Stimulated activated CD4-positive, alpha-beta T cell treated with anti-CD3 and anti-CD28 coated beads, TNF-alpha, amount 100 ng/mL, for 48 hours (primary cell): ENCODE results near the gene SPATA6L.

Source experiments
- DNase-seq, 3 donors: peaks; one replicate each; pipeline ENCODE4 v3.0.0-alpha.2; 2020; ENCODE audit warnings: low read depth in 3 of 3

The SPATA6L gene, protein sequence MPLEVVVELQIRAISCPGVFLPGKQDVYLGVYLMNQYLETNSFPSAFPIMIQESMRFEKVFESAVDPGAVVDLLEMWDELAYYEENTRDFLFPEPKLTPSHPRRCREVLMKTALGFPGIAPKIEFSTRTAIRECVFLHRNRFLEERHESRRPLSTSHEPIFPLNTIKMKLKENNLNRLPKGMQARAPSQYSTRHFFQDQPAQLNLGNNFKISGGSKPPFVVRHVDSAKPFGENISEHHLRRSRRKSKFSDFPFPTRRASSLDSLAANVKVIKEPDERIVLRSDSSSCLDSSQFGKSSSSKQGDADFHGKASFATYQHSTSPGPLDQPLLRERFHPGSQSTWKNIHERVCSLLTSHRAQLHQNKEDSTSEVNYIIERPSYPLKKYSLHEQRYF

DNA sequence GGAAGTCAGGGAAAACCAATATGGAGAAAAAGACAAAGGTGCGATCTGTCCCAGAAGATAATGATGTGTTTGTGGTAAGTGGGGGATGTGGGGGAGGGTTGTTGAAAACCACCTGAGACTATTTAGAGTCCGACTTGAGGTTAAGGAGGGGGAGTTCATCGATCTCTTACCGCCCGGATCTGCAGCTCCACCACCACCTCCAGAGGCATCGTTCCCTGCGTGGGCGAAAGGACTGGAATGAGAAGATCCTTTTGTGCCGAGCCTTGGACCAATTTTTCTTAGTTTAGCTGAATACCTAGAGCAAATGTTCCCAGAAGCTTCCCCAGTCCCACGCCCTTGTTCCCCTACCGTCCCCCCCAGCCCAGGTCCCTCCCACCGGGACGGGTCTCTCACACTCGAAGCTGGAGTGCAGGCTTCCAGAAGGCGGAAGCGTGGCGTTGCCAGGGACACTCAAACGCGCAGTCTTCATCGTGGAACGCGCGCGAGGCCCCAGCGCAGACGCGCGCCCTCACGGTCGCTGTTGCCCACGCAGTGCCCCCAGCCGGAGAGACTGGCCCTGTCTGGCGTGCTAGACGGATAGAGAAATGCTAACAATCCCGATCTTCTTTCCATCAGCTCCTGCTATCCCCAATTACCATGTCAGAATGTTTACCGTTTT lies at the start of gene SPATA6L:
SPATA6L (minus strand) TSS at position 439 of the 658 bp plus-strand sequence; CDS start at position 209, 230 bp downstream.
- peak in 2 of 3 donors; percentile 14 to 17 for DNase-seq

DNA sequence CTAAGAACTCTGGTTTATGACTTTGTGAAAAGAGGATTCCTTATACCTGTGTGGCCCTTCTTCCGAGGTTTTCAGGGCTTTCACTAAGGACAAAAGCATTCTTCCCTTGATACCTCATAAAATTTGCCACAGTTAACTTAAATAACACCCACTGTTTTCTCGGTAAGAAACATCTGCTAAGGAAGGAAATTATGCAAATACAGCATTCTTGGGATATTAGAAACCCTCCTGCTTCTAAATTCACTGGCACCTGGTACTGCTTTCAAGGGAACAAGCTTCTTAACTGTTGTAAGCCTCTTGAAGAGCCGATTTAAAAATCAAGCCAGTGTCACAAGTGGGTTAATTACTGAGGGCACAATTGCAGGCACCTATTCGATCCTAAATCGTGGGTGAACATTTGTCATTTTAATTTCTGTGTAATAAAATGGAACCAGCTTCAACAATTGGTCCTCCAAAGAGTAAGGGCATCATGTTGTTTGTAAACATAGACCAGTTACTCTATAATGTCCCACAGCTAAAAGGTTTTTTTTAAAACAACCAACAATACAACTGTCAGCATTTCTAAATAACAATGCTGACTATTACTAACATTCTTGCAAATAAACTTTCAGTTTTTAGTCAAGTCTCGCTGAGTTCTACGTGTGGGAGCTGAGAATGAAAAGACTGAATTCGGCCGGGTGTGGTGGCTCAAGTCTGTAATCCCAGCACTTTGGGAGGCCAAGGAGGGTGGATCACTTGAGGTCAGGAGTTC lies 48.2 kb upstream of the SPATA6L start:
- DNase-seq, result no peak

DNA sequence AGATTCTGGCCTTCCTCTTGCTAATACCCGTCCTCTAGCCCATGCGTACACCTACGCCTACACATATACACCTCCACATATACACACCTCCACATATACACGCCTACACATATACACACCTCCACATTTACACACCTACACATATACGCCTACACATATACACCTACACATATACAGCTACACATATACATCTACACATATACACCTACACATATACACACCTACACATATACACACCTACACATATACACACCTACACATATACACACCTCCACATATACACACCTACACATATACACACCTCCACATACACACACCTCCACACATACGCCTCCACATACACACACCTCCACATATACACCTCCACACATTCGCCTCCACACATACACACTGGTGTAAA lies 47.6 kb upstream of the SPATA6L start:
- DNase-seq, result no peak

DNA sequence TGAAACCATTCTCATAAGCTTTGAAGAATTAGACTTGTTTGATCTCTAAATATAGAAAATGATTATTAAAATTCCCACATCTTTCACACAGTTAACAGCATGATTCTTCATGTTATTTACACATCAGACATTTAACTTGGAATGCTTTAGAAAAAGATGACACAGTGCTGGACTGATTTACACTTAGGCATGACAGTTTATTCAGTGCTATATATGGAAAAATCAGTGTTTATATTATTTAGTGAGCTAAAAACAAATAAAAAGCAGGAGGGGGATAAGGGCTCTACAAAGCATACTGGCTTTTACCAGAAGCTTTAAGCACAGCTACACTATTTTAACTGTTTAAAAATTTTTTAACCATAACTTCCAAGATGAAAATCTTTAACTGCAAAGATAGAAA lies 43.1 kb upstream of the SPATA6L start:
- no peak for DNase-seq

DNA sequence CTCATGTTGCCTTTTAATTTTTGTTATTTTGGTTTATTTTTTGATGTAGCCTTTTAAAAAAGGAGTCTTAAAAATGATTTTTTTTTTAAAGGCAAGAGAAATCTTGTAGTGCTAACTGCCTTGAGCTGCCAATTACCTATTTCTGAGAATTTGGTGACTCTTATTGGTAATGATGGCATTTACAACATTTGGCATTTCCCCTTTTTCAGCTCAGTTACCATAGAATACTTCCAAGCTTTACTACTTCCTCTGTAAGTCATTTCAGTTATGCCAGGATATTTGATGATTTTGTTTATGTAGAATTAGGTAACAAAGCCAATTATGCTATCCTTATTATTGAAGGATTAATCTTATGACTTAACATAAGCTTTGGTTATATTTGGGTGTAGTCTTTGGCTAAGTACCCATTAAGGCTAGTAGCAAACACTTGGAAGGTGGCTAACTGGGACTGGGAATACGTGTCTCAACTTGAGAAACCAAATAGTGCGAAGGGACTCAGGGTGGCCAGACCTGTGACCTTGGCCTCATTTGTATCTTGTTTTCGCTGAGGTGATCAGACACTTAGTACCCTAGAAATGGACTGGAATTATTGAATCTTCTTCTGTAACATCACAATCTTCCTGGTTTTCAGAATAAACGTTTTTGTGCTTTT lies 40.8 kb upstream of the SPATA6L start:
- DNase-seq, result no peak

DNA sequence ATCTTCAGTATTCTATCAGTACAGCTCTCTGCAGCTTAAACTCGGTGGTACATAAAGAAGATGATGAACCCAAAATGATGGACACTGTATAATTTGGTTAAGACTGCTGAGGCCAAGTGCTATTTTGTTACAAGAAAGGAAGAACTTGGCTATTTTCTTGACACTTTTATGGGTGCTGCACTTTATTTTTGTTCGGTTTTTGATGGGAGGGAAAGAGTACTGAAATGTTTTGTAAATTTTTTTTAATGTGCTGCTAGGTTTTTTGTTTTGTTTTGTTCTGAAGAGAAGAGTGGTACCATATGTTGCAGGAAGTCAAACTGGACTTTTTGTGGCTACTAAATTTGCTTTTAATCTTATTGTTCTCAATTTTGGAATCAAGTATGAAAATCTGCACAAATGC lies 39.7 kb upstream of the SPATA6L start:
- no peak for DNase-seq

DNA sequence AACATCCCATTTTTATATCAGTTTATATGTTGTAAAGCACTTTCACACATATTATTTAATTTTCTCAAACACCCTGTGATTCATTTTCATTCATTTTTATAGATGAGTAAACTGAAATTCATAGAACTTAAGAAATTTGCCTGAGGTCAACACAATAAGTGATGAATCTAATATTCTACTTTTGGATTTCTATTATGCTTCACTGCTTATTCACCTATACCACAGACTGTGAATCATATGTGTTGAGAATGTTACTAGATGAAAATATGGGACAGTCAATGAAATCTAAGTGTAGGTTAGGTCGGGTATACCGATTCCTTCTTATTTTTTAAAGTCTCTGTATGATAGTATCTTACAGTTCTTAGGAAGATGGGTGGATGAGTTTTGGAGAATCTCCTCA lies 37.8 kb upstream of the SPATA6L start:
- DNase-seq, result no peak

DNA sequence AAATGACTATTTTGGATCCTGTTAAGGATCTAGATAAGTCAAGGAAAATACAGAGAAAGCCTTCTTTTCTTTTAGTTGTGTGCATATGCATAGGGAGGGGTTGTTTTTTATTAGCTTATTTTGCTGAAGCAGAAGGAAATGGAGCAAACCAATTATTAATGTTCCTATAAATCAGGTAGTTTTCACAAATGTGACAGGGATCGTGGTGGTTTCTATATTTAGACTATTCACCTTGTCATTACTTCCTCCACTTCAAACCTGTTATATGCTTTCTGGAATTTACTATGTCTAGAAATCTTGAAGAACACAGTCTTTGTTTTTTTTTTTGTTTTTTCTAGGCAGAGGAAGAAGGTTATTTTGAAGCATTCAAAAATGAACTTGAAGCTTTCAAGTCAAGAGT lies 35.2 kb upstream of the SPATA6L start:
- no peak for DNase-seq

DNA sequence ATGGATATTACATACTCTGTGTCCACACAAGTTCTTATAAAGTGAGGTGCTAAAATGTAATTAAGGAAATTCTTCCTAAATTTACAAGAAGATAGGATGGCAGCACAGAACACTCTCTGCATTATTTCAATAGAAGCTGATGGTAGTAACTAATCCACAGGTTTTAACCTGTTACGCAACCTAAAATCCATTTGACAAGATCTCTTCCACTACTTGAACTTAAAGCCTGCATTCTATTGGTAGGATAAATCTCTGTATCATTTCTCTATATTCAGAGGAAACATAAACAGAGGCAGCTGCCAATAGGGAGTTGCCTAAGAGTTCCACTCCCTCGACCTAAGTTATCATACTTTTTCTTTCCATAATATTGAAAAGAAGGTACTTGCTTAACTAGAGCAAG lies 34.7 kb upstream of the SPATA6L start:
- no peak for DNase-seq

DNA sequence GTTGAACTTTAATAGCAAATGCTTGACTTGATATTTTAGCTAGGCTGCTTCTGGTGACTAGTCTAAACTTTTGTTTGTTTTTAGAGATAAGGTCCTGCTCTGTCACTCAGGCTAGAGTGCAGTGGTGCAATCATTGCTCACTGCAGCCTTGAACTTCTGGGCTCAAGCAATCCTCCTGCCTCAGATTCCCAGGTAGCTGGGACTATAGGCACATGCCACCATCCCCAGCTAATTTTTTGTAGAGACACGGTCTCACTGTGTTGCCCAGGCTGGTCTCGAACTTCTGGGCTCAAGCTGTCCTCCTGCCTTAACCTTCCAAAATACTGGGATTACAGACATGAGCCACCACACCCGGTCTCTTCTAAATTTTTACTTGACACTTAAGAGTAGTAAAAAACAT lies 33.8 kb upstream of the SPATA6L start:
- DNase-seq, result no peak

DNA sequence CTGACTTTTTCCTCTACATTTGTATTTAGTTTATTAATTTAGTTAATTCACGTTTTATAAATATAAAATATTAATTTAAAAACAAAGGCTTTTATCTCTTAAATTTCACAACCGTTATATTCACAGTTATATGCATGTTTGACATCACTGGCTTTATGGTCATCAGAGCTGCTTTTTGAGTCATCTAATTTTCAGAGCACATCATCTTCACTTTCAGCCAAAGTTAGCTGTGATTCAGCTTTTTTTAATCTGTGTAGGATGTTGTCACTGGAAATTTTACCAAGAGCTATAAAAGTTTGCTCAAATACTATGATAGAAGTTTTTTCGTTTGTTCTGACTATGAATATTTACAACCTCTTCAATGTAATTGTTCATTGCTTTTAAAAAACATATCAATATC lies 25.5 kb upstream of the SPATA6L start:
- DNase-seq, result no peak

DNA sequence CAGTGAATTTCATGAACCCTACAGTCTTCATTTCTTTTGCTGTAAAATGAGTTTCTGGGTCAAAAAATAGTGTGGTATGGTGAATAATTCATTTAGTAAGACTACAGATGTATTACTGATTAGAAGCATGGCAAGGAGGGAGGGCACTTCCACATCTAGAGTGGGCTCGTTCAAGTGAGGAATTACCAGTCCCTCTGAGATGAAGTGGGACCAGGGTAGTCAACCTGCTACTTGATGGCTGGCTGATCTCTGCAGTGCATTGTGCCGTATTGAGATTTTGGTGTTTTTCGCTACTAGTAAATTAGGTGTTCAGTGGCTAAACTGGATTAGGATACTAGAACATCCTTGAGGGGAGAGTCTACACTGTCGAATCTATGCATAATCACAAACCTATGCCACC lies 23.9 kb upstream of the SPATA6L start:
- DNase-seq, result no peak

DNA sequence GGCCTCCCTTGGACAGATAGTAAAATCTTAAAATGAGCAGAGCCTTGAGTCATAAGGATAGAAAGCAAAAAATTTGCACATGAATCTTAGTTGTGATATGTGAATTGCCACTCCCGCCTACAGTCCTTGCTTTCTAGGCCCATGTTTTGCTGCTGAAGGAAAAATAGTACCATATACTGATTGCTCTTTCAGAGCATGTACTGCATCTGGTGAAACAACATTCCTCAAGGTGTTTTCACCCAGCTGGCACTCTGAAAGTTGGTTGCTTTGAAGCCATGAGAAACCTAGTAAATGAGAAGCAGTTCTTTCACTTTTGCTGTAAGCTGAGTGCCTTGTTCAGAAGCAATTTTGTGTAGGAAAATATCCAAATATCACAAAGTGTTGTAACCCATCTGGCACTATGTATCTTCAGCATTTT lies 23.4 kb upstream of the SPATA6L start:
- DNase-seq, result peak in 1 of 3 donors; percentile 10

DNA sequence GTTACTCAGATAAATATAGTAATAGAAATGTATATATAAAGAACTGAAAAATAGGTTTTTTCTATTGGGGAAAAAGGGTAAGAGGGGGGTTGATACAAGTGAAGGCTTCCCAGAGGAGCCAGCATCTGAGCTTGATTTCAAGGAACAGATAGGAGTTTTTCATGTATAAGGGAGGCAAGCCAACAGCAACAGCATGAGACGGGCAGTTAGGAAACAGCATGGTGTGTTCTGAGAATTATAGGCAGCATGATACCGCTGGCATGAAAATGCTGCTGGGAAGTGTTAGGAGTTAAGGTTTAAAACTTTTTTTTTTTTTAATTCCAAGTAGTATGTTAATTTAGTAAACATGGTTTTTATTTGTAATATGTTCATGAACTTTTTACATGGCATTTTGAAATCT lies 22.7 kb upstream of the SPATA6L start:
- no peak for DNase-seq

DNA sequence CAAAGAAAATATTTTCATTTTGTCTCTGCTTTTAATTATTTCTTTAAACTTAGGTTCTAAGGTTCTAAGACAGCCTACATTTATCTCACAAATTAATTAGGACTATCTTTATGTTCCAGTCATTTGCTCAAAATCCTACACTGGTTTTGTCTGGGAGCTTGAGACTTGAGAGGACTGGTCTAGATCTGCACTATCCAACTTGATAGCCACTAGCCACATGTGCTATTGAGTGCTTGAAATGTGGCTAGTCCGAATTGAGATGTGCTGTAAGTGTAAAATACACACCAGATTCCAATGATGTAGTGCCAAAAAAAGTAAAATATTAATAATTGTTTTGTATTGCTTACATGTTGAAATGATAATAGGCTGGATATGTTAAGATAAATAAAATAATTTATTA lies 20.3 kb upstream of the SPATA6L start:
- no peak for DNase-seq

DNA sequence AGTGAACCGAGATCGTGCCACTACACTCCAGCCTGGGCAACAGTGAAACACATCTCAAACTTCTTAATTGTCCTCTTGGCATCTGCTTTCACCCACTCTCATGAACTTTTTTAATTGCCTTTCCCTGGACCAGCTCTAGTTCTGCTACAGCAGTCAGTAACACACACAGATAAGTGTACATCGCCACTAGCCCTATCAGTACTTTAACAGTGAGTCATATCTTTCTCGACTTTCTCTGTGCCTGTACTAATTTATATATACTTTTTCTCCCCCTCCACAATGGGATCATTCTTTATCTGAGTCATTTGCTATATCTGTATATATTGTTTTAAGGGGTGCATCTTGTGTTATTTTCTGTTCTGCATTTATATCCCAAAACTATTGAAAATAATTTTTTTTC lies 19.8 kb upstream of the SPATA6L start:
- DNase-seq, result no peak

DNA sequence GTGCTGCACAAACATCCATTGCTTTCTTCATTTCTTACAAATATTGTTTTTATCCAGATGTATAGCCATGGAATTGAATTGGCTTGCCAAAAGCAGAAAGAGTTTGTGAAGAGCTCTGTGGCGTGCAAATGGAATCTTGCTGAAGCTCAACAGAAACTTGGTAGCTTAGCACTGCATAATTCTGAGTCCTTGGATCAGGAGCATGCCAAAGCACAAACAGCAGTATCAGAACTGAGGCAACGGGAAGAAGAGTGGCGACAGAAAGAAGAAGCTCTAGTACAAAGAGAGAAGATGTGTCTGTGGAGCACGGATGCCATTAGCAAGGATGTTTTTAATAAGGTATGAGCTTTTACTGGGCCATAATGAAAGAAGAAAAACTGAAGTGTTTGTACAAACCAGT lies 18.5 kb upstream of the SPATA6L start:
- no peak for DNase-seq

DNA sequence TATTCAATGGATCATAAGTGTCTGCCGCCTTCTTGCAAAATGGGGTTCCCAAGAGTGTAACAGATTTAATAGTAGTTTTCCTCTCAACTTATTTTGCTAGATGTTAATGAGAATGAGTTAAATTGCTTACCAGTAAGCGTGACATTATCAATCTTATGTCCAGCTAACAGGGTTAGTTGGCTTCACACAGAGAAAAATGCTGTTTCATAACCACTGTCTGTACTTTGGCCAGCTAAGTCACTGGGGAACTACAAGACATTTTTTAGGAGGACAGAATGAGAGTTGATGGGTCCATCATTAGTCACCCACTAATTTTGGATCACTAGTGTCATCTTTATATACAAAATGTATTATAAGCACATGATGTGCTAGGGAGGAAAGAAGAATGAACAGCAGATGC lies 14.5 kb upstream of the SPATA6L start:
- DNase-seq, result no peak

DNA sequence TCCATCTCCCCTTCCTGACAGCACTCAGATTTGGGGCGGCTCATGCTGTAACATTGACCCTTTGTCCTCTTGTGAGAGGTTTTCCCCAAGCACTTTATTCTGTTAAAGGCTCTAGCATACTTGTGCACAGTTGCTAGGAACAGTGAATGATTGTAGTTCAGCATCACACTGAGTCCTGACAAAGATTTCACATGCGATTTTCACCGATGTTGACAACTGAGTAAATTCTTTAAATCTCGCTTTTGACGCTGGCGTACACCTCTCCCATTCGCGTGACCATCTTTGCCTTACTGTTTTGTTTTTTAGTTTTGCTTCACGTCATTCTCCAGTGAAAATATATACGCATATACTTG lies 13.9 kb upstream of the SPATA6L start:
- DNase-seq, result no peak

DNA sequence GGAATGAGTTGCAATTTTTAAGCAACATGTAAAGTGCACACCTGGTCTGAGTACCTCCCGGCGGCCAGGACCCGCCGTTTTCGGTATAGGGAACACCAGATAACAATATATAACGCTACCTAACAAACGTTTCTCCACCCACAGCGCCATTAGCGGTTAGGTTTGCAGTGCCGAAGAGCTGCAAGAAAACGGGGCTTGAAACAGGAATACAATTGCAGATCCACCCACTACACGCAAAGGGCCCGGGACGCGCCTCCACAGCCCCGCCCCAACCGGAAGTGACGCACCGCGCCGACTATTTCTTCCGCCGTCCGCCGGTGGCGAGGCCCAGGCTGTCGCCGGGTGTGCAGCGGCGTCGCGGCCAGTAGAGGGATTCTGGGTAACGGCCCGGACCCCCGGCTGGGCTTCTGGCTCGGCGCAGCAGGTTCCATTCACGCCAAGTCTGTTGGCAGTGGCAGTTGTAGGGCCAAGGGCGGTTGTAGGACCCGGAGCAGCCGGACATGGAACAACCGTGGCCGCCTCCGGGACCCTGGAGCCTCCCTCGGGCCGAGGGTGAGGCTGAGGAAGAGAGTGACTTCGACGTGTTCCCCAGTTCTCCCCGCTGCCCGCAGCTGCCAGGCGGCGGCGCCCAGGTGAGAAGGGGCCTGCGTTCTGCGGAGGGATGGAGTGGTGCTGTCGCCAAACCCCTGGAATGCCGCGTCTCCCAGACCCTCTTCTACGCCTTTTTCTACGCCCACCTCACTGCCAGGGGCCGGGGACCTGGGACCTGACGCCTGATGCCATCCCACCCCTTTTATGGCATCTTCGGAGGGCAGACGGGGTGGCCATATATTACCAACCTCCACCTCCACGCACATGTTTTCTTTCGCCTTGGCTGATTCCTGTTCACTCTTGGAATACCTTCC lies 13.2 kb upstream of the SPATA6L start, which contains the start of gene CDC37L1:
CDC37L1 (plus strand) TSS at position 302 of the 905 bp plus-strand sequence; CDS start at position 501, 199 bp downstream.
- peak; percentile 95 to 99 (median 98) for DNase-seq

DNA sequence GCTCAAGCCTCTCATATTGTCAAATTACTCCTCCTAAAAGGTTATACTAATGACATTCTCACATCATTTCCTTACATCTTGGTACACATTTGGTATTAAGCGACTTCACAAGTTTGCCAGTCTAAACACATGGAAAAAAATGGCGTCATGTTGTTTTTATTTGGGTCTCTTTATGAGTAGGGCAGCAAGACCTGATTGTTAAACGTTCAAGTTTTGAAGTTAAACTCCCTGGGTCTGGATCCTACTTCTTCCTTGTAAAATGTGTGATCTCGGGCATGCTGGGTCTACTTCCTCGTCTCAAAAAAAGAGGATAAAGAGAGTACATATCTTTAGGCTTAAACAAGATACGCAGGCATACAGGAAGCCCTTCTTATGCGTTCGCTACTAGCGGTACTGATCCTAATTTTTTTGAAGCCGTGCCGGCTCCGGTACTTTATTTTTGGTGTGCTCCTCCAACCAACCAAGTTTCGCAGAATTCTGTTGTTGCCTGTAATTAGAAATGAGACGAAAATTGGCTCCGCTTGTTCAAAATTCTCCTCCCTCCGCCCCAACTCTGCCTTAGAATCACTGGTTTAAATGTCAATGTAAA lies 12.5 kb upstream of the SPATA6L start:
- peak in 1 of 3 donors; percentile 16 for DNase-seq
